Hematopoietic multipotent progenitor cell (in vitro differentiated cells): ENCODE results near the gene ANKRD10. TPM values are rescaled to one million over a fixed set of nuclear protein-coding genes. Genes with fewer than 3 reads are reported as not detected.

Experiments used
- DNase-seq, 3 donors: peaks; one replicate each; pipeline ENCODE4 v3.0.0-alpha.2; 2011 to 2015; ENCODE audit warnings: low read depth in 2 of 3, low spot score in 2 of 3
- total RNA-seq: library from RNA; depleted of rRNA; stranded (reverse); fragments of >200 nt; gene quantifications from one replicate; pipeline ENCODE4 v1.2.3, GENCODE V29; 2012

Gene ANKRD10
- total RNA-seq, 1 donor, result 163 TPM

DNA sequence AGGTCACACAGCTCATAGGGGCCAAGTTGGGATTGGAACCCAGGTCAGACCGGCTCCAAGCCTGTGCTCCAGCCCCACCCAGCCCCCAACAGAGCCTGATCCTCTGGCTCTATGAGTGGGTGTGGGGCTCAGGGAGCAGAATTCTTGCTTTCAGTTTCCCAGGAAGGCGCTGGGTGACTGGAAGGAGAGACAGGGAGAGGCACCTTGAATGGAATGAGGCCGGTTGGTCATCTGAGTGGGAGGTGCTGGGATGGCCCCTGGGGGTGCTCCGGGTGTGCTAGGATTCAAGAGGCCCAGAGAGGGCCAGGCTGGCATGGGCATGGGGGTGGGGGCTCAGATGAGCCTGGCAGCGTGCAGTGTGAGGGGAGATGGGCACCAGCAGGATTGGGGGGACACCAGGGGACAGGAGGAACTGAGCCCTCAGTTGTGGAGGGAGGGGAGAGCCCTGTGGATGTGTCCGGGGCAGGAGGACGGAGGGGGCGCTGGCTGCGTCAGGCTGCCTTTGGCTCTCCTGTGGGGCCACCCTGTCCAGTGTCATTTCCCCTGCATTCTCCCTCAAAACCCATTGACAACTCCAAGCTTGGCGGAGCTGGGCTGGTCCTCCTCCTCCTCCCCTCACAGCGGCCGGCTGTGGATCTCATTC, 31.2 kb upstream of the ANKRD10 start:
- DNase-seq, result no peak

DNA sequence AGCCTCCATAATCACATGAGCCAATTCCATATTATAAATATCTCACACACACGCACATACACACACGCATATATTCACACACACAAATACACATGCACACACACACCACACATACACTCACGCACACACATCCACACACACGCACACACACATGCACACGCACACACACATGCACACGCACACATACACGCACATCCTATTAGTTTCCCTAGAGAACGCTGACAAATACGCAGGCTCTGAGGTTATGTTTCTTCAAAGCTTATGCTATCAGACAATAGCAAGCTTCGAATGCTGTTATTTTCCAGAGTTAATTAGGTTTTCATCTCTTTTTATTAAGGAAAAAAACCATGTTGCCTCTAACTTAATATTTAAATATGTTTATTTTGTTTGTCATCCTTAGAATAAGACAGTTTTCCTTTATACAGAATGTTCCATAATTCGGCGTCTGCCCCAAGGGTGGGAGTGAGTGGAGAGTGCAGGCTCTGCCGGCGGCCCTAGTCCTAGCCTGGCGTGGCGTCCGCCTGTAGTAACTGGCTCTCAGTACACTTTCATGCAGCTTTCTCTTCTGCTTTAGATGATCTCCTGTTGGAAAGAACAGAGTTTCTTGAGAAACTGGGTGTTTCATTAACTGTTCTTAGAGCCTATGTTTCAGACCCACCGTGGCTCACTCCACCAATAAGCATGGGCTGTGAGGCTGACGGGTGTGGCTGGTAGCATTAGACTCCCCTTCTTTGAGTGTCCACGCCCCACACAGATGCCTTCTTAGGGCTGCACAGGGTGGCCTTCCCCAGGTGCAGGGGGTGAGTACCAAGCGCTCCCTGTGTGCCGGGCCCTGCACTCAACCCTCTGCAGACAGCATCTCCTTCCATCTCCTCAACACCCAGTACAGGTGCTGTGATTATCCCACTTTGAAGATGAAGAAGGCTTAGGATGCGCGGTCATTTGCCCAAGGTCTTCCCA, 30.4 kb upstream of the ANKRD10 start:
- DNase-seq, result no peak

DNA sequence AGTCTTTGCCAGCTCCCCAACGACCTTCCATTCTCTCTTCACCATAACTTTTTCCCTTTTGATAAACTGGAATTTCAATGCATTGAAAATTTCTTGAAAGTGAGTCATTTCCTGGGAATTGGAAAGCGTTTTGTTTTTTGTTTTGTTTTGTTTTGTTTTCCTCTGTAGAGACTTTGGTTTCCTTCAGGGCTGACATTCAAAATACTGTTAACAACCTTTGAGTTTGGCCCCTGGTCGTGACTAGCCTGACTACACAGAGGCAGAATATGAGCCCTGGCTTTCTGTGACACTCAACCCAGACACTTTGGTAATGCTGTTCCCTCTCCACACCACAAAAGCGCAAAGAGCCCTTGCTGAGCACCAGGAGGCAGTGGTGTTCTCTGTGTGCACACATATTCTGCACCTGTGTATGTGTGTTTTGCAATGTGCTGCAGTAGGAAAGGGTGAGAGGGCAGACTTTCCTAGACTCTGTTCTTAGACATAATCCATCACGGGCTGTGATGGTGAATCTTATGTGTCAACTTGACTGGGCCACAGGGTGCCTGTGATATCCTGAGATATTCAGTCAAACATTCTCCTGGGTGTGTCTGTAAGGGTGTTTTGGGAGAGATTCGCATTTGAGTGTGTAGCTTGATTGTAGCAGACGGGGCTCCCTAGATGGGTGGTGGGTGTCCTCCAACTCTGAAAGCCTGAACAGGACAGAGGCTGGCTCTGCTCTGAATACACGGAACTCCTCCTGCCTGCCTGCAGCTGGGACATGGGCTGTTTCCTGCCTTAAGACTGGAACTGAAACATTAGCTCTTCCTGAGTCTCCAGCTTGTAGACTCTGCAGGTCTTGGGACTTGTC, 29.5 kb upstream of the ANKRD10 start:
- DNase-seq, result peak in 2 of 3 donors; percentile 24 to 49

DNA sequence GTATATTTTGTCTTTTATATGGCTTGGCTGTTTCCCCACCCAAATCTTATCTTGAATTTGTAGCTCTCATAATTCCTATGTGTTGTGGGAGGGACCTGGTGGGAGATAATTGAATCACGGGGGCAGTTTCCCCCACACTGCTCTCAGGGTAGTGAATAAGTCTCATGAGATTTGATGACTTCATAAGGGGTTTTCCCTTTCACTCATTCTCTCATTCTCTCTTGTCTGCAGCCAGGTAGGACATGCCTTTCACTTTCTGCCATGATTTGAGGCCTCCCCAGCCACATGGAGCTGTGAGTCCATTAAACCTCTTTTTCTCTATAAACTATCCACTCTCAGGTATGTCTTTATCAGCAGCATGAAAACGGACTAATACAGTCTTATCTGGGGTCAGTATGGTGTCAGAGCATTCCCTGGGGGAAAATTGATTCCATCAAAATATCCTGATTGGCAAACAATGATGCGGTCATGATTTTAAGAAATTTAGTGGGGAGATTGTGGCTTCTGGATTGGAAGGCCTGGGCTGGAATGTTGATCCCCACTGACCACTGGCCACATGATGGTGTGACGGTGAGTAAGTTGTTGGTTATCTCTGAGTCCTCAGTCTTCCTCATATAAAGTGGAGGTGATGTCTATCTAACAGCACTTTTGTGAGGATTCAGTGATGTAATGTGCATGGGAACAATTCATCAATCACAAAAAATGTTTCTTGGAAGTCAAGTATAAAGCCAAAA, 27.5 kb upstream of the ANKRD10 start:
- no peak for DNase-seq

DNA sequence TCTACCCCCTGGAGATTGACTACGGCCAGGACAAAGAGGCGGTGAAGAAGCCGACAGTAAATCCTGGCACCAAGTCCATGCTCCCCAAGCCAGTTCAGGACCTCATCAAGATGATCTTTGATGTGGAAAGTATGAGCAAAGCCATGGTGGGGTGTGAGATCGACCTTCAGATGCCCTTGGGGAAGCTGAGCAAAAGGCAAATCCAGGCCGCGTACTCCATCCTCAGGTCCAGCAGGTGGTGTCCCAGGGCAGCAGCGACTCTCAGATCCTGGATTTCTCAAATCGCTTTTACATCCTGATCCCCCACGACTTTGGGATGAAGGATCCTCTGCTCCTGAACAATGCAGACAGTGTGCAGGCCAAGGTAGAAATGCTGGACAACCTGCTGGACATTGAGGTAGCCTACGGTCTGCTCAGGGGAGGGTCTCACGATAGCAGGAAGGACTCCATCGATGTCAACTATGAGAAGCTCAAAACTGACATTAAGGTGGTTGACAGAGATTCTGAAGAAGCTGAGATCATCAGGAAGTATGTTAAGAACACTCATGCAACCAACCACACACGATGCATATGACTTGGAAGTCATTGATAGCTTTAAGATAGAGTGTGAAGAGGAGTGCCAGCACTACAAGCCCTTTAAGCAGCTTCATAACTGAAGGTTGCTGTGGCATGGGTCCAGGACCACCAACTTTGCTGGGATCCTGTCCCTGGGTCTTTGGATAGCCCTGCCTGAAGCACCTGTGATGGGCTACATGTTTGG, 24.0 kb upstream of the ANKRD10 start:
- no peak for DNase-seq

DNA sequence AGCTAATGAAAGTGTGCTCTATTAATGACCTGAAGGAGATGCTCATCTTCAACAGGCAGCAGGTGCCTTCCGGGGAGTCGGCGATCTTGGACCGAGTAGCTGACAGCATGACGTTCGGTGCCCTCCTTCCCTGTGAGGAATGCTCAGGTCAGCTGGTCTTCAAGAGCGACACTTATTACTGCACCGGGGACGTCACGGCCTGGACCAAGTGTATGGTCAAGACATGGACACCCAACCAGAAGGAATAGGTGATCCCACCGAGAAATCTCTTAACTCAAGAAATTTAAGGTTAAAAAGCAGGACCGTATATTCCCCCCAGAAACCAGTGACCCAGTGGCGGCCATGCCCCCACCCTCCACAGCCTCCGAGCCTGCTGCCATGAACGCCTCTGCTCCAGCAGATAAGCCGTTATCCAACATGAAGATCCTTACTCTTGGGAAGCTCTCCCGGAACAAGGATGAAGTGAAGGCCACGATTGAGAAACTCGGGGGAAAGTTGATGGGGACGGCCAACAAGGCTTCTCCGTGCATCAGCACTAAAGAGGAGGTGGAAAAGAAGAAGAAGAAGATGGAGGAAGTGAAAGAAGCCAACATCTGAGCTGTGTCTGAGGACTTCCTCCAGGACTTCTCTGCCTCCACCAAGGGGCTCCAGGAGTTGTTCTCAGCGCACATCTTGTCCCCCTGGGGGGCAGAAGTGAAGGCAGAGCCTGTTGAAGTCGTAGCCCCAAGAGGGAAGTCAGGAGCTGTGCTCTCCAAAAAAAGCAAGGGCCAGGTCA, 22.8 kb upstream of the ANKRD10 start:
- DNase-seq, result no peak

DNA sequence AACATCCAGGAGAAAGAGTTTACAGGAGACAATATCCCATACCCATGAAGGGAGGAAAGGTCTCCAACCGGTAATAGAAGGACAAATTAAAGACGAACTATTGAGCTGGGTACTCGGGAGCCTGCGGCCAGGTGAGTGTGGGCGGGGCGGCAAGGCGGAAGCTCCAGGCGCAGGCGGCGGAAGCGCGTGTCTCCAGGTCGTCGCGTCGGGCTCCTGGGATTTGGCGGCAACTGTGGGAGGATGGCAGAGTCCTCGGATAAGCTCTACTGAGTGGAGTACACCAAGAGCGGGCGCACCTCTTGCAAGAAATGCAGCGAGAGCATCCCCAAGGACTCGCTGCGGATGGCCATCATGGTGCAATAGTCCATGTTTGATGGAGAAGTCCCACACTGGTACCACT, 21.6 kb upstream of the ANKRD10 start:
- DNase-seq, result no peak

DNA sequence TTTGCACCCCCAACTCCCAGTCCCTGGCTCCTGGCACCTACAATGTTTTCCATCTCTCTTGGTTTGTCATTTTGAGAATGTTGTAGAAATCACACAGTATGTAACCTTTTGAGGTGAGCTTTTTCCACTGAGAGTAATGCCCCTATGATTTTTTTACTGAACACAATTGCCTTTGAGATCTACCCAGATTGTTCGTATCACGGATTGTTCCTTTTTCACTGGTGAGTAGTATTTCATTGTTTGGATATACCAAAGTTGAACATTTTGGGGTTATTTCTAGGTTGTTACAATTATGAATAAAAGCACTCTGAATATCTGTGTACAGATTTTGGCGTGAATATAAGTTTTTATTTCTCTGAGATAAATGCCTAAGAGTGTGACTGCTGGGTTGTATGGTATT, 17.7 kb upstream of the ANKRD10 start:
- DNase-seq, result no peak

DNA sequence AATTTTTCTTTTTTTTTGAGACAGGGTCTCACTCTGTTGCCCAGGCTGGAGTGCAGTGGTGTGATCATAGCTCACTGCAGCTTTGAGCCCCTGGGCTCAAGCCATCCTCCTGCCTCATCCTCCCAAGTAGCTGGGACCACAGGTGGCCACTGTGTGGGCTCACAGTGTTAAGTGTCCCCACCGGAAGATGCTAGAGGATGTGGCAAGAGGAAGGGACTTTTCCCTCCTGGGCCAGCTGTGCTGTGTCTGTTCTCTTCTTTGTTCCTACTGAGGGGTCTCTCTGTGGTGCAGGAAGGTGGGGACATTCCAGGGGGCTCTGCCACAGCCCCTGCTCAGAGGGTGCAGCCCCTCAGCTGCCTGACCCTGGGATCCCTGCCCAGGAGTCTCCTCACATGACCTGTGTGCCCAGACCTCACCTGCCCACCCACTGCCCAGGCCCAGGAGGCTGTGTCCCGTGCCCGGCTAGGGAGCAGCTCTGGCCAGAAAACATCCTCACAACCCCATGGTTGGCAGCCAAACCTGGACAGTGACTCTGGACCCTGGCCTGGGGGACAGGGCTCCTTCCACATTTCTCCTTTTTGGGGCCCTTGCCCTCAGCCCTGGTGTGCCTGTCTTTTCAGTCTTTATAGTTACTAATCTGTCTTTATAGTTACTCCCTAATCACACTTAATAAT, 14.4 kb upstream of the ANKRD10 start:
- DNase-seq, result no peak

DNA sequence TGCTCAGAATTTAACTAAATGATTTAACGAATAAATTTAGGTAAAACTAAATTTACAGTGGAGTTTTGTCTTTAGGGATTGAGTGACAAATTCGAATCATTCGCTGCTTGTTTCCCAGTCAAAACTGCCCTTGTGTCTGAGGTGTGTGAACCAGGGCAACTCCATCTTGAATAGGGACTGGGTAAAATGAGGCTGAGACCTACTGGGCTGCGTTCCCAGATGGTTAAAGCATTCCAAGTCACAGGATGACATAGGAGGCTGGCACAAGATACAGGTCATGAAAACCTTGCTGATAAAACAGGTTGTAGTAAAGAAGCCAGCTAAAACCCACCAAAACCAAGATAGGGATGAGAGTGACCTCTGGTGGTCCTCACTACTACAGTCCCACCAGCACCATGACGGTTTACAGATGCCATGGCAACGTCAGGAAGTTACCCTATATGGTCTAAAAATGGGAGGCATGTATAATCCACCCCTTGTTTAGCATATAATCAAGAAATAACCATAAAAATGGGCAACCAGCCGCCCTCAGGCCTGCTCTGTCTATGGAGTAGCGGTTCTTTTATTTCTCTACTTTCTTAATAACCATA, 10.2 kb upstream of the ANKRD10 start:
- peak in 2 of 3 donors; percentile 68 to 72 for DNase-seq

DNA sequence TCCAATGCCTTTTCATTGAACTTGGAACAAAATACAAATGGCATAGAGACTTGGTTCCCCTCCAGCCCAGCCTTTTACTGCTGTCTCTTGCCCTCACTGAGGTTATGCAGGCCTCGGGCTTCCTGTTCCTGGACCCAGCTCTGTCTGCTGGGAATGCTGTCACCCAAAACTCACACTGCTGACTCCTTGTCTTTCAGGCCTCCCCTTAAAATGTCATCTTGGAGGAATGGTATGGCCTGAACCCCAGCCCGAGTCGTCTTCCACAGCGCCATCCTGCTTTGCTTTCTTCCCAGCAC, 9.7 kb upstream of the ANKRD10 start:
- DNase-seq, result no peak

DNA sequence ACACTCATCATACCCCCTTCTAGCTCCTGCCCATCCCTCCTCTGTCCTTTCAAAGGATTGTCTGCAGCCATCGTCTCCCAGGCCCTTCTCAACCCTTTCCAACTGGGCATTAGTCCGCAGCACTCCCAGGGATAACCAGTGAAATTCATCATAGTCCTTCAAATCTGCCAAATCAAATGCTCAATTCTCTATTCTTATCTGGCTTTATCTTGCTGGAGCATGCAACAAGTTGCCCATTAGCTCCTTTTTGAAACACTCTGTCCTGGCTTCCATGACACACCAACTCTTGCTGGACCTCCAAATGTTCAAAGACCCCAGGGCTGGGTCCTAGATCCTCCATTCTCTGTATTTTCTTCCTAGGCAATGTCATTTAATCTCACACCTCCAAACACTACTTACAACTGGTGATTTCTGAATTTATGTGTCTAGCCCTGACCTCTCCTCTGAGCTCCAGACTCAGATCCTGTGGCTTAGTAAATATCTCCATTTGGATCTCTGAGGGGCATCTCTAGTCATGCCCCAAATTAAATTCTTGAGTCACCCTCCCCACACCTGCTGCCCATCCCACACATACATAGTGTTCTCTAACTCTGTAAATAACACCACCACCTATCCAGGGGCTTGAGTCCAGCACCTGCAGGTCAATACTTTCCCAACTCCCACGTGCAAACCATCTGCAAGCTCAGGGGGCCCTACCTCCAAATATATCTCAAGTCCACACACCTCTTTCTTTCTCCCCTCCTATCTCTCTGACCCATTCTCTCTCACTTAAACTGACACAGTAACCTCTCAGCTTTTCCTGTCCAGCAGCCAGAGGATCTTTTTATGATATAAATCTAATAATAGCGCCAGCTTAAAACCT, 9.1 kb upstream of the ANKRD10 start:
- no peak for DNase-seq

DNA sequence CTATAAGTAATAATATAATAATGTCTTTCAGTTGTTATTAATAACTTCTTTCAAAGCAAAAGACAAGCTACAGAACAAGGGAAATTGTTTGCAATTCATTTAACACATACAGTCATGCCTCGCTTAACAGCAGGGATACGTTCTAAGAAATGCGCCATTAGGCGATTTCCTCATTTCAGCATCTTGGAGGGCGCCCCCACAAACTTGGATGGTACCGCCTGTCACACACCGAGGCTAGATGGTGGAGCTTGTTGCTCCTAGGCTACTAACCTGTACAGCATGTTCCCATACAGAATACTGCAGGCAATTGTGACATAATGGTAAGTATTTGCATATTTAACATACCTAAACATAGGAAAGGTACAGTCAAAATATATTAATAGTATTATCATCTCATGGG, 8.2 kb upstream of the ANKRD10 start:
- DNase-seq, result no peak

DNA sequence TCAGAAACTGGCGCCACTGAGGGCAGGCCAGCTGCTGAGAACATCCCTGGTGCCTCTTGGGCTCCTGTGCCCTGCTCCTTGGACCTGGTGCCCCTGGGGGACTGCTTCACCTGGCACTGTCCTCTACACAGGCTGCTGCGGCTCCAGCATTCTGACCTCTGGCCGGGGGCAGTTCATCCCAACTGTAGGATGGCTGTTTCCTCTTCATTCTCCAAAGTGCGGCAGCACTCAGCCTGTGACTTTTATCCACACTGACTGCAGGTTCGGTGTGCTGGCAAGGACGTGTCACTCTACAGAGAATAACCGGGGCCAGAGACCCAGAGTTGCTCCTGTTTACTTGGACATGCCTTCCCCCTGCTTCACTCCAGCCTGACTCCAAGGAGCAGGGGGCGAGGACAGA, 7.6 kb upstream of the ANKRD10 start:
- DNase-seq, result no peak

DNA sequence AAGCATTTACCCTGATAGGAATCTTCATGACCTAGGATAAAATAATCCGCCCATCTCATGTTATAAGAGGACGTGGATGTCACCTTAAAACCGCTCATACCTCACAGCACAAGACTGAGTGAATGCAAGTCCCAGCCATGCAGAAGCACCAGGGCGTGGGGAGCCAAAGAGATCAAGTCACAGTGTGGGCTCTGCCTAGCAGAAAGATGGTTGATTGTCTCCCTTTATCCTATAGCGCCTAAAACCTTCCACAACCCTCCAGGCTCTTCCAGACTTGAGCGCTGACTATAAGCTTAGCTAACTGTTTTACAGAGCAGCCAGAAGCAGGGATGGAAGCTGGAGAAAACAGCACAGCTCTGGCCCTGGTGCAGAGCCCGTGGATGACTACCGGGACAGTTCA, 6.8 kb upstream of the ANKRD10 start:
- DNase-seq, result no peak

DNA sequence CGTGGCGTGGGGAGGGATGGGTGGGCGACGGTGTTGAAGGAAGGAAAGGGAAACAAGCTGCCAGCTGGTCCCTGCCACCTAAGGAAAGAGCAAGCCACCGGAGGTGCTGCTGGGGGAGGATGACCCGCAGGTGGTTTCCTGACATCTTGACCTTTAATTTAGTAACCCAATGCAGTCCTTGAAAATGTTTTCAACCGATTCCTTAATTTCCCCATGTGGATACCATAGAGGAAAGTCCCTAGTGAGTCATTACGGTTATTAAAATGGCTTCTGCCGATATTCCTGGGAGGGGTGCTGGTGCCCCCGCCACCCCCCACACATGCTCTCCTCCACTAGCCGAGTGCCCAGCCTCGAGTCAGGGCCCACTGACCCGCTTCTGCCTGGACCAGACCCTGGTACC, 6.3 kb upstream of the ANKRD10 start:
- peak in 1 of 3 donors; percentile 18 for DNase-seq

DNA sequence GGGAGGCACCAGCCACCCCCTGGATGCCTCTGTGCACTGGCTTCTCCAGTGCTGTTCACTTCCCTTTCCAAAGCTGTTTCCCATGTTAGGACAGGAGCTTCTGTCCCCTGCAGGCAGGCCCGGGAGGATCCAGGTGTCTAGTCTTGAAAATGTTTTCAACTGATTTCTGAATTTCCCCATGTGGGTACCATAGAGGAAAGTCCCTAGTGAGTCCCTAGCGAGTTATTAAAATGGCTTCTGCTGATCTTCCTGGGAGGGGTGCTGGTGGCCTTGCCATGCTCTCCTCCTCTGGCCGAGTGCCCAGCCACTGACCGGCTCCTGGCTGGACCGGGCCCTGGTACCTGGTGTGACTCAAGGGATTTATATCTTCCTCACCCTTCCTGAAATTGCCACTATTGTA, 5.2 kb upstream of the ANKRD10 start:
- DNase-seq, result no peak
